ENCODE data around the gene PFKL.

PFKL gene

GRCh38 chr21:44365967-44366585, 66.2 kb downstream of the PFKL start:
- no peak for DNase-seq

GRCh38 chr21:44366586-44367211, 66.8 kb downstream of the PFKL start:
- no peak for DNase-seq

- DNase-seq = no peak
Observed at GRCh38 chr21:44368711-44369446, 69.0 kb downstream of the PFKL start.

GRCh38 chr21:44370027-44370735, 70.3 kb downstream of the PFKL start:
- no peak for DNase-seq

GRCh38 chr21:44370786-44371410, 71.0 kb downstream of the PFKL start:
- DNase-seq = no peak

GRCh38 chr21:44371596-44371995, 71.7 kb downstream of the PFKL start:
- no peak for DNase-seq

GRCh38 chr21:44372616-44373015, 72.8 kb downstream of the PFKL start:
- DNase-seq = no peak

- no peak for DNase-seq
Observed at GRCh38 chr21:44374601-44375280, 74.9 kb downstream of the PFKL start.

GRCh38 chr21:44375281-44375651, 75.4 kb downstream of the PFKL start:
- peak; percentile 19 for DNase-seq

GRCh38 chr21:44375761-44376241, 75.9 kb downstream of the PFKL start:
- DNase-seq = no peak

- DNase-seq = no peak
Observed at GRCh38 chr21:44376606-44377005, 76.8 kb downstream of the PFKL start.

All from hematopoietic multipotent progenitor cell treated with erythropoietin and hydrocortisone succinate and interleukin-3 and kit ligand, for 8 days (in vitro differentiated cells).